ENCODE measurements around the gene NATD1.

The NATD1 gene

DNA sequence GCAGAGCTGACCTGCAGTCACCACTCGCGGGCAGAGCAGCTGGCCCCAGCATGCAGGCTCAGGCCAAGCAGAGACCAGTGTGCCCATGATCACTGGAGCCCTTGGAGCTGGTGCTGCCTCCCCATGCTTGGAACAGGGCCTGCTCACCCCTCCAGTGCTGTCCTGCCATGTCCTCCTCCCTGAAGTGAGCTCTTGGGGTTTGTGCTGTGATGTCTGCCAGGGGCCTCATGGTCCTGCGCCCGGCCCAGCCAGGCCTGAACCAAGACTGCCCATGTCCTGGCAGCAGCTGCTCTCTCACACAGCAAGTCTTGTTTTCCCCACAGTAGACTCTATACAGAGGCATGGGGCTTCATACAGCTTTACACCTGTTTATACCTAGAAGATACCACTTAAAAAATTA is 63.8 kb downstream of the NATD1 start:
- no peak for DNase-seq
